ENCODE data around the gene MYH14.

GRCh38 chr19:50195224-50195623 is 8.2 kb upstream of the MYH14 start:
- TF ChIP-seq CTCF (IDR thresholded peaks at IDR 0.05) = no peak
- no peak for TF ChIP-seq POLR2A (IDR thresholded peaks at IDR 0.05)
